Measurements from ENCODE around the gene SLC25A22.

The SLC25A22 gene

GRCh38 chr11:827146-827896 is 29.2 kb upstream of the SLC25A22 start:
- H3K4me1 ChIP-seq (ENCODE audit: control insufficient read depth, insufficient read depth, low read length, unreplicated experiment): peaks cover 35% of the 10 kb centered on the region
- H3K27me3 ChIP-seq (ENCODE audit: insufficient read depth, low read length): peaks cover 10% of the 10 kb centered on the region; the same call in 1 of the 2 replicates
- H2AFZ ChIP-seq (ENCODE audit: low read length, unreplicated experiment): no peak overlapping the region
- no peaks in the 10 kb centered on the region for H3K79me2 ChIP-seq (ENCODE audit: control insufficient read depth, insufficient read depth, low read length, unreplicated experiment)
- no peak overlapping the region for H3K27ac ChIP-seq (ENCODE audit: low read depth, low read length)
- H3K36me3 ChIP-seq (ENCODE audit: insufficient read depth, low read length): 0 out of 2 replicates have a peak, but pooled peaks cover 6% of the 10 kb centered on the region
- no peak overlapping the region for H3K4me3 ChIP-seq (ENCODE audit: low read depth, low read length)

GRCh38 chr11:826836-827145 is 28.7 kb upstream of the SLC25A22 start:
- 0 out of 2 replicates have a peak, but pooled peaks cover 6% of the 10 kb centered on the region for H3K36me3 ChIP-seq (ENCODE audit: insufficient read depth, low read length)
- H3K27me3 ChIP-seq (ENCODE audit: insufficient read depth, low read length): peaks cover 10% of the 10 kb centered on the region; the same call in 1 of the 2 replicates
- H3K4me3 ChIP-seq (ENCODE audit: low read depth, low read length): no peak overlapping the region
- no peak overlapping the region for H2AFZ ChIP-seq (ENCODE audit: low read length, unreplicated experiment)
- H3K27ac ChIP-seq (ENCODE audit: low read depth, low read length): no peak overlapping the region
- H3K4me1 ChIP-seq (ENCODE audit: control insufficient read depth, insufficient read depth, low read length, unreplicated experiment): peaks cover 32% of the 10 kb centered on the region
- peaks cover 2% of the 10 kb centered on the region for H3K79me2 ChIP-seq (ENCODE audit: control insufficient read depth, insufficient read depth, low read length, unreplicated experiment)

GRCh38 chr11:826227-826621 is 28.1 kb upstream of the SLC25A22 start:
- Histone ChIP-seq H2AFZ (ENCODE audit: low read length, unreplicated experiment) (no peak overlapping the region), H3K27ac (ENCODE audit: low read depth, low read length) (no peak overlapping the region), H3K79me2 (ENCODE audit: control insufficient read depth, insufficient read depth, low read length, unreplicated experiment) (peaks cover 7% of the 10 kb centered on the region), H3K4me1 (ENCODE audit: control insufficient read depth, insufficient read depth, low read length, unreplicated experiment) (peaks cover 32% of the 10 kb centered on the region), H3K36me3 (ENCODE audit: insufficient read depth, low read length) (0 out of 2 replicates have a peak, but pooled peaks cover 6% of the 10 kb centered on the region), H3K4me3 (ENCODE audit: low read depth, low read length) (no peak overlapping the region), H3K27me3 (ENCODE audit: insufficient read depth, low read length) (peaks cover 10% of the 10 kb centered on the region; the same call in 1 of the 2 replicates)

GRCh38 chr11:825366-826226 is 27.5 kb upstream of the SLC25A22 start:
- peaks cover 11% of the 10 kb centered on the region for H3K79me2 ChIP-seq (ENCODE audit: control insufficient read depth, insufficient read depth, low read length, unreplicated experiment)

GRCh38 chr11:824942-825341 is 26.9 kb upstream of the SLC25A22 start:
- Histone ChIP-seq H3K4me1 (ENCODE audit: control insufficient read depth, insufficient read depth, low read length, unreplicated experiment) (peaks cover 32% of the 10 kb centered on the region), H3K27ac (ENCODE audit: low read depth, low read length) (no peak overlapping the region)

More at GRCh38 chr11:825366-826226, 27.5 kb upstream of the SLC25A22 start:
- Histone ChIP-seq H3K4me1 (ENCODE audit: control insufficient read depth, insufficient read depth, low read length, unreplicated experiment) (peaks cover 34% of the 10 kb centered on the region), H3K36me3 (ENCODE audit: insufficient read depth, low read length) (0 out of 2 replicates have a peak, but pooled peaks cover 6% of the 10 kb centered on the region), H3K27ac (ENCODE audit: low read depth, low read length) (no peak overlapping the region), H2AFZ (ENCODE audit: low read length, unreplicated experiment) (no peak overlapping the region), H3K27me3 (ENCODE audit: insufficient read depth, low read length) (peaks cover 7% of the 10 kb centered on the region; the same call in 1 of the 2 replicates), H3K4me3 (ENCODE audit: low read depth, low read length) (no peak overlapping the region)

GRCh38 chr11:824292-824880 is 26.3 kb upstream of the SLC25A22 start:
- Histone ChIP-seq H3K27me3 (ENCODE audit: insufficient read depth, low read length) (peaks cover 4% of the 10 kb centered on the region; the same call in 1 of the 2 replicates), H3K79me2 (ENCODE audit: control insufficient read depth, insufficient read depth, low read length, unreplicated experiment) (peaks cover 15% of the 10 kb centered on the region), H3K4me3 (ENCODE audit: low read depth, low read length) (no peak overlapping the region), H3K4me1 (ENCODE audit: control insufficient read depth, insufficient read depth, low read length, unreplicated experiment) (peaks cover 27% of the 10 kb centered on the region), H3K27ac (ENCODE audit: low read depth, low read length) (no peak overlapping the region), H2AFZ (ENCODE audit: low read length, unreplicated experiment) (no peak overlapping the region), H3K36me3 (ENCODE audit: insufficient read depth, low read length) (0 out of 2 replicates have a peak, but pooled peaks cover 6% of the 10 kb centered on the region)

More at GRCh38 chr11:824942-825341, 26.9 kb upstream of the SLC25A22 start:
- Histone ChIP-seq H2AFZ (ENCODE audit: low read length, unreplicated experiment) (no peak overlapping the region), H3K36me3 (ENCODE audit: insufficient read depth, low read length) (0 out of 2 replicates have a peak, but pooled peaks cover 6% of the 10 kb centered on the region), H3K27me3 (ENCODE audit: insufficient read depth, low read length) (peaks cover 4% of the 10 kb centered on the region; the same call in 1 of the 2 replicates), H3K4me3 (ENCODE audit: low read depth, low read length) (no peak overlapping the region), H3K79me2 (ENCODE audit: control insufficient read depth, insufficient read depth, low read length, unreplicated experiment) (peaks cover 15% of the 10 kb centered on the region)

GRCh38 chr11:823441-824291 is 25.6 kb upstream of the SLC25A22 start:
- Histone ChIP-seq H3K4me1 (ENCODE audit: control insufficient read depth, insufficient read depth, low read length, unreplicated experiment) (peaks cover 25% of the 10 kb centered on the region), H3K79me2 (ENCODE audit: control insufficient read depth, insufficient read depth, low read length, unreplicated experiment) (peaks cover 15% of the 10 kb centered on the region), H3K27me3 (ENCODE audit: insufficient read depth, low read length) (peaks cover 4% of the 10 kb centered on the region; the same call in 1 of the 2 replicates), H2AFZ (ENCODE audit: low read length, unreplicated experiment) (no peak overlapping the region), H3K36me3 (ENCODE audit: insufficient read depth, low read length) (0 out of 2 replicates have a peak, but pooled peaks cover 6% of the 10 kb centered on the region), H3K4me3 (ENCODE audit: low read depth, low read length) (no peak overlapping the region), H3K27ac (ENCODE audit: low read depth, low read length) (no peak overlapping the region)

- H3K4me1 ChIP-seq (ENCODE audit: control insufficient read depth, insufficient read depth, low read length, unreplicated experiment): peaks cover 26% of the 10 kb centered on the region
- 0 out of 2 replicates have a peak, but pooled peaks cover 6% of the 10 kb centered on the region for H3K36me3 ChIP-seq (ENCODE audit: insufficient read depth, low read length)
- H3K4me3 ChIP-seq (ENCODE audit: low read depth, low read length): peak overlapping the region; percentile 92
- no peak overlapping the region for H3K27ac ChIP-seq (ENCODE audit: low read depth, low read length)
- H2AFZ ChIP-seq (ENCODE audit: low read length, unreplicated experiment): no peak overlapping the region
- H3K27me3 ChIP-seq (ENCODE audit: insufficient read depth, low read length): peaks cover under 1% of the 10 kb centered on the region; the same call in 1 of the 2 replicates
- H3K79me2 ChIP-seq (ENCODE audit: control insufficient read depth, insufficient read depth, low read length, unreplicated experiment): peaks cover 15% of the 10 kb centered on the region
Observed at GRCh38 chr11:821512-822371, 23.7 kb upstream of the SLC25A22 start.

Data from ACC112 (cell line).